Measurements from ENCODE around the gene SNX8. TPM values are rescaled to one million over a fixed set of nuclear protein-coding genes. Genes with fewer than 3 reads are reported as not detected.

Gene SNX8
- total and polyA plus RNA-seq, 9 of the 15 experiments (the other 6 are each of a cell fraction or from before 2014, with no cell fraction given), result 2.7 to 51.6 (median 16.9) TPM

- 0 out of 2 replicates have a peak, but pooled peaks have one; percentile 55 for TF ChIP-seq ATF6 (CRISPR knock-in tag; IDR thresholded peaks at IDR 0.05)
- 0 out of 2 replicates have a peak, but pooled peaks have one; percentile 4 for TF ChIP-seq TCF3 (CRISPR knock-in tag; IDR thresholded peaks at IDR 0.05)
- TF ChIP-seq, protein P1, sequence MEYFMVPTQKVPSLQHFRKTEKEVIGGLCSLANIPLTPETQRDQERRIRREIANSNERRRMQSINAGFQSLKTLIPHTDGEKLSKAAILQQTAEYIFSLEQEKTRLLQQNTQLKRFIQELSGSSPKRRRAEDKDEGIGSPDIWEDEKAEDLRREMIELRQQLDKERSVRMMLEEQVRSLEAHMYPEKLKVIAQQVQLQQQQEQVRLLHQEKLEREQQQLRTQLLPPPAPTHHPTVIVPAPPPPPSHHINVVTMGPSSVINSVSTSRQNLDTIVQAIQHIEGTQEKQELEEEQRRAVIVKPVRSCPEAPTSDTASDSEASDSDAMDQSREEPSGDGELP (CRISPR knock-in tag; IDR thresholded peaks at IDR 0.05; ENCODE audit: borderline replicate concordance), result peak; percentile 82
- peak; percentile 67 for TF ChIP-seq MAX (CRISPR knock-in tag; IDR thresholded peaks at IDR 0.05)
- 0 out of 2 replicates have a peak, but pooled peaks have one; percentile 44 for TF ChIP-seq GABPA (tag; conservative IDR thresholded peaks at IDR 0.05; ENCODE audit: low read depth)
- TF ChIP-seq ETV1 (tag; conservative IDR thresholded peaks at IDR 0.05; ENCODE audit: low read depth), result no peak
- peak; percentile 61 for TF ChIP-seq RAD51 (IDR thresholded peaks at IDR 0.05; ENCODE audit: borderline replicate concordance, low read depth)
- peak; percentile 86 for TF ChIP-seq MYC (IDR thresholded peaks at IDR 0.05; ENCODE audit: low read depth, low read length)
- no peak for TF ChIP-seq MYC (CRISPR knock-in tag; IDR thresholded peaks at IDR 0.05; ENCODE audit: borderline replicate concordance, low read depth)
- peak; percentile 59 for TF ChIP-seq L3MBTL2 (IDR thresholded peaks at IDR 0.05)
Measured at GRCh38 chr7:2248984-2249694, 65.1 kb downstream of the SNX8 start (continued).

All from K562 (cell line).